Heart left ventricle (tissue), 16 donors: ENCODE results near the gene TXNDC17. TPM values are rescaled to one million over a fixed set of nuclear protein-coding genes. Genes with fewer than 3 reads are reported as not detected.

Experiments
- ATAC-seq, 4 donors: fragments of 200-7000 bp; cut with Tn5 transposase; one replicate each; pipeline ENCODE4 v1.9.1; 2020 to 2022; ENCODE audit warnings: moderate library complexity in 4 of 4, mild to moderate bottlenecking in 3 of 4, moderate number of reproducible peaks in 1 of 4
- DNase-seq, 5 donors: peaks; one replicate each; pipeline ENCODE4 v3.0.0-alpha.2; 2020
- H3K27ac ChIP-seq, 12 donors: fragments of 200-600 bp; sonication (generic) in 4 of 12; one replicate each; pipeline versions ENCODE4 v1.5.0 to v1.8.0; 2016 to 2022; ENCODE audit warnings: mild to moderate bottlenecking in 2 of 12
- H3K27me3 ChIP-seq, 9 donors: fragments of 200-600 bp; sonication (generic) in 2 of 9; one replicate each; pipeline versions ENCODE4 v1.5.1 to v1.8.0; 2016 to 2022; ENCODE audit warnings: mild to moderate bottlenecking in 3 of 9
- H3K36me3 ChIP-seq, 9 donors: fragments of 200-600 bp; sonication (generic) in 2 of 9; one replicate each; pipeline versions ENCODE4 v1.5.0 to v1.8.0; 2018 to 2022; ENCODE audit warnings: mild to moderate bottlenecking in 2 of 9
- H3K4me1 ChIP-seq, 12 donors: fragments of 200-600 bp; sonication (generic) in 4 of 12; one replicate each; pipeline versions ENCODE4 v1.5.0 to v1.8.0; 2016 to 2022; ENCODE audit warnings: mild to moderate bottlenecking in 3 of 12
- H3K4me3 ChIP-seq, 12 donors: fragments of 200-600 bp; sonication (generic) in 4 of 12; one replicate each; pipeline versions ENCODE4 v1.5.0 to v1.8.0; 2017 to 2022; ENCODE audit warnings: mild to moderate bottlenecking in 9 of 12, moderate library complexity in 4 of 12
- H3K9me3 ChIP-seq, 12 donors: fragments of 200-600 bp; sonication (generic) in 4 of 12; one replicate each; pipeline versions ENCODE4 v1.5.0 to v1.8.0; 2016 to 2022; ENCODE audit warnings: mild to moderate bottlenecking in 1 of 12
- CTCF ChIP-seq, 12 donors: fragments of 200-600 bp; sonication (generic) in 4 of 12; IDR thresholded peaks; one replicate each; pipeline versions ENCODE4 v1.5.0 to v1.8.0; 2018 to 2022; ENCODE audit warnings: antibody characterized with exemption in 12 of 12, mild to moderate bottlenecking in 5 of 12
- POLR2A ChIP-seq, 2 donors: fragments of 450-650 bp; IDR thresholded peaks; one replicate each; pipeline ENCODE4 v1.6.1; 2017; ENCODE audit warnings: antibody characterized with exemption in 2 of 2, mild to moderate bottlenecking in 2 of 2, moderate library complexity in 2 of 2
- WGBS, 4 donors: extraction: QIAGEN DNeasy Blood & Tissue Kit in 2 of 4; methylation state at CpG; one replicate each; pipeline versions ENCODE4 v1.1.5 to v1.1.7; 2013 to 2018; 5-methylcytosine and 5-hydroxymethylcytosine counted together
- intact Hi-C, 10 donors: fragments of 100-400 bp; cut with DNase I; formaldehyde crosslinking; loops; one replicate each; pipeline versions ENCODE4 v1.11.1 to v1.14.2; 2022
- polyA plus RNA-seq, 2 donors: library from polyadenylated mRNA; stranded (reverse); fragments of 200-250 nt; gene quantifications; one replicate each; pipeline ENCODE4 v1.2.3, GENCODE V29; 2013
- total RNA-seq, 9 donors: library from RNA; depleted of rRNA in 2 of 9; stranded (reverse); fragments of >200 nt in 2 of 9; fragmentation: NEBNext Ultra II Directional in 3 of 9; extraction: Animal tissue kit (Norgen Biotek cat#: 25700) in 3 of 9; gene quantifications; one replicate each; pipeline versions ENCODE4 v1.1.0 to v1.2.4, GENCODE V29; 2016 to 2023
- donor health status: ischemic (EF 13 %, LVEDD 7.1; RV severe dilation, severe dysfunction).
- donor health status: healthy with polysubstance abuse.
- donor health status: DM: no; HTN: yes; CAD: no.
- donor health status: DM: no; HTN: no; CAD: no.
- donor health status: ischemic (EF 25% LVEDD 6.9; RV normal size, moderate dysfunction).
- donor health status: ischemic (EF 25% LVEDD 5.7; RV mildly dilated, moderate dysfunction).
- donor health status: healthy.
- donor health status: DM: yes; HTN: yes; CAD: no.
- donor health status: ischemic (EF 35%, LVEDD 5.7; RV mildly dilated, moderate dysfunction).
- donor health status: nonischemic (EF 11% LVEDD 7.7; RV severe dilation, severe dysfunction).
- donor health status: DM: yes; HTN: yes; CAD: no.
- donor health status: PGD.
- donor health status: ischemic (EF 29% LVEDD 5.4; RV normal size, mild dysfunction).
- donor health status: nonischemic (EF 23%, LVEDD 6.1; RV moderate dilation, normal function).

TXNDC17 gene
- total and polyA plus RNA-seq, 11 donors, result 31.5 to 221 (median 62.8) TPM

GRCh38 chr17:6679241-6679640 lies 38.4 kb downstream of the TXNDC17 start:
- Histone ChIP-seq H3K27ac (no peak overlapping the region), H3K36me3 (no peaks in the 10 kb centered on the region), H3K4me3 (no peak overlapping the region), H3K4me1 (no peaks in the 10 kb centered on the region), H3K9me3 (no peaks in the 10 kb centered on the region), H3K27me3 (peaks cover 0 to 29% (median 5%) of the 10 kb centered on the region in 9 donors)
- TF ChIP-seq CTCF (IDR thresholded peaks at IDR 0.05), result no peak
- no peak for TF ChIP-seq POLR2A (IDR thresholded peaks at IDR 0.05)
- WGBS, 4 donors, result 78 to 81% (median 79%) methylated on average over 6 of the region's 6 CpGs
- ATAC-seq (no peak), DNase-seq (no peak)
- intact Hi-C loops, result no loop called here

DNA sequence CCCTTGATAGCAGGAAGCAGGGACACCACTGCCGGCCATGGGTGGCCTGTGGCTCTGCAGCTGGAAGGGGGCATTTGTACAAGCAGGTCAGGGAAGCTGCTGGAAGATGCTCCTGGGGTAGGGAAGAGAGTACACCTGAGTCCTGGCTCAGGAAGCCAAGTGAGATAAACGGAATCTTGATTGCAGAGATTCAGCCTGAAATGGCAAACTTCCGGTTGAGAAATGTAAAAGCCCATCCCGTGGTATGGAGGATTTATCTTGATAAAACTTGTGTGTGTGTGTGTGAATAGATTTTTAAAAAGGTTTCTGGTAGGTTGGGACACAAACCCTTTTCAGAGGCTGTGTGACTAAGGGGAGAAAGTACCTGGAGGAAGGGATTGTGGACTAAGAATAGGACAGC lies 40.3 kb downstream of the TXNDC17 start:
- Histone ChIP-seq H3K4me3 (no peak overlapping the region), H3K27ac (no peak overlapping the region), H3K36me3 (no peaks in the 10 kb centered on the region), H3K27me3 (peaks cover 0 to 41% (median 5%) of the 10 kb centered on the region in 9 donors), H3K9me3 (no peaks in the 10 kb centered on the region), H3K4me1 (no peaks in the 10 kb centered on the region)
- intact Hi-C loops, result no loop called here
- DNase-seq (no peak), ATAC-seq (no peak)
- no peak for TF ChIP-seq POLR2A (IDR thresholded peaks at IDR 0.05)
- TF ChIP-seq CTCF (IDR thresholded peaks at IDR 0.05), result no peak
- 58 to 70% (median 61%) methylated on average over 4 of the region's 4 CpGs for WGBS, 4 donors

- no peak for ATAC-seq
- Histone ChIP-seq H3K27me3 (peaks cover 0 to 37% (median 5%) of the 10 kb centered on the region in 9 donors), H3K4me1 (no peaks in the 10 kb centered on the region), H3K27ac (no peak overlapping the region), H3K36me3 (no peaks in the 10 kb centered on the region), H3K4me3 (no peak overlapping the region), H3K9me3 (no peaks in the 10 kb centered on the region)
- no peak for DNase-seq
- no peak for TF ChIP-seq POLR2A (IDR thresholded peaks at IDR 0.05)
- TF ChIP-seq CTCF (IDR thresholded peaks at IDR 0.05), result no peak
- intact Hi-C loops, result no loop called here
- WGBS, 4 donors, result 69 to 86% (median 83%) methylated on average over 5 of the region's 5 CpGs
These were observed 40.8 kb downstream of the TXNDC17 start for GRCh38 chr17:6681671-6682070.

GRCh38 chr17:6682339-6682738 lies 41.5 kb downstream of the TXNDC17 start:
- TF ChIP-seq CTCF (IDR thresholded peaks at IDR 0.05), result no peak
- TF ChIP-seq POLR2A (IDR thresholded peaks at IDR 0.05), result no peak
- no peak for DNase-seq
- Histone ChIP-seq H3K4me3 (no peak overlapping the region), H3K4me1 (no peaks in the 10 kb centered on the region), H3K36me3 (no peaks in the 10 kb centered on the region), H3K9me3 (no peaks in the 10 kb centered on the region), H3K27me3 (peaks cover 0 to 30% (median 5%) of the 10 kb centered on the region in 9 donors), H3K27ac (no peak overlapping the region)
- intact Hi-C loops, result no loop called here
- WGBS, 4 donors, result 87 to 91% (median 87%) methylated on average over 4 of the region's 4 CpGs
- no peak for ATAC-seq
